AG09319 (cell line): Measurements from ENCODE around the gene VSIG10.

Experiments
- DNase-seq: peaks from one replicate; pipeline ENCODE4 v3.0.0-alpha.2; 2010; ENCODE audit warnings: low read depth; ENCODE audit errors: extremely low read depth
- TF ChIP-seq, protein P1 (sequence below): IDR thresholded peaks from 2 replicates; pipeline ENCODE4 v1.5.1; 2011; ENCODE audit warnings: low read depth, mild to moderate bottlenecking, inconsistent platforms, low read length, moderate library complexity

Gene VSIG10

DNA sequence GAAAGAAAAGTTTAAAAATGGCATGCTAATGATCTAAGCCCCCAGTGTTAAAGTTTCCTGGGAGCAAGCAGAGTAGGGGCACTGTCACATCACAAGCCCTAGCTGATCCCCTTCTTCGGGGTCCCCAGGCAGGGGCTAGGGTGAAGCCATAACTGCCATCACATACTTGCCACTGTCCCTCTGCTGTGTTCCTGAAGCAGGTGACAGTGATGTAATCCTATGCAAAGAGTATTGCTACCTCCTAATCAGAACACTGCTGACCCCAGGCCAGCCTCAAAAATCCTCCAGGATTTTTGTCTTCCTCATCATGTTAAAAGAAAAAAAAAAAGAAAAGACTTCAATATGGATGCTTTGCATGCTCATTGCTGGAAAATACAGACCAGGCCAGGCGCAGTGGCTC is 88.5 kb downstream of the VSIG10 start:
- no peak for DNase-seq
- TF ChIP-seq, protein P1, sequence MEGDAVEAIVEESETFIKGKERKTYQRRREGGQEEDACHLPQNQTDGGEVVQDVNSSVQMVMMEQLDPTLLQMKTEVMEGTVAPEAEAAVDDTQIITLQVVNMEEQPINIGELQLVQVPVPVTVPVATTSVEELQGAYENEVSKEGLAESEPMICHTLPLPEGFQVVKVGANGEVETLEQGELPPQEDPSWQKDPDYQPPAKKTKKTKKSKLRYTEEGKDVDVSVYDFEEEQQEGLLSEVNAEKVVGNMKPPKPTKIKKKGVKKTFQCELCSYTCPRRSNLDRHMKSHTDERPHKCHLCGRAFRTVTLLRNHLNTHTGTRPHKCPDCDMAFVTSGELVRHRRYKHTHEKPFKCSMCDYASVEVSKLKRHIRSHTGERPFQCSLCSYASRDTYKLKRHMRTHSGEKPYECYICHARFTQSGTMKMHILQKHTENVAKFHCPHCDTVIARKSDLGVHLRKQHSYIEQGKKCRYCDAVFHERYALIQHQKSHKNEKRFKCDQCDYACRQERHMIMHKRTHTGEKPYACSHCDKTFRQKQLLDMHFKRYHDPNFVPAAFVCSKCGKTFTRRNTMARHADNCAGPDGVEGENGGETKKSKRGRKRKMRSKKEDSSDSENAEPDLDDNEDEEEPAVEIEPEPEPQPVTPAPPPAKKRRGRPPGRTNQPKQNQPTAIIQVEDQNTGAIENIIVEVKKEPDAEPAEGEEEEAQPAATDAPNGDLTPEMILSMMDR, result no peak
